GM12878 (cell line): ENCODE results near the gene SP6.

Experiments
- EP300 ChIP-seq, 2 experiments: fragments of 150-350 bp in 1 of 2; IDR thresholded peaks; 2 replicates each; pipeline ENCODE4 v1.6.1; 2011 to 2012; ENCODE audit warnings: low read depth in 2 of 2, low read length in 2 of 2, borderline replicate concordance in 1 of 2, improper control_type of control experiment in 1 of 2, inconsistent platforms in 1 of 2; ENCODE audit not compliant: control insufficient read depth in 1 of 2
- POLR2A ChIP-seq: IDR thresholded peaks from 2 replicates; pipeline ENCODE4 v1.6.1; 2011; ENCODE audit warnings: low read depth, mild to moderate bottlenecking, low read length
- SREBF2 ChIP-seq: IDR thresholded peaks from 2 replicates; pipeline ENCODE4 v1.6.1; 2012; ENCODE audit warnings: mild to moderate bottlenecking, low read length
- SUPT20H ChIP-seq: IDR thresholded peaks from 2 replicates; pipeline ENCODE4 v1.6.1; 2011; ENCODE audit warnings: low read depth, mild to moderate bottlenecking, low read length, moderate library complexity, borderline replicate concordance; ENCODE audit not compliant: control insufficient read depth
- USF2 ChIP-seq: IDR thresholded peaks from 2 replicates; pipeline ENCODE4 v1.6.1; 2011; ENCODE audit warnings: low read depth, low read length, improper control_type of control experiment, borderline replicate concordance
- TF ChIP-seq, protein P1 (sequence below): IDR thresholded peaks from 2 replicates; pipeline ENCODE4 v1.6.1; 2012; ENCODE audit warnings: low read depth, low read length, improper control_type of control experiment
- TF ChIP-seq, protein P2 (sequence below): fragments of 450-650 bp; IDR thresholded peaks from 2 replicates; pipeline ENCODE4 v1.6.1; 2018; ENCODE audit warnings: borderline replicate concordance, mild to moderate bottlenecking; ENCODE audit not compliant: partially characterized antibody

GRCh38 chr17:47816947-47817346 lies 34.0 kb downstream of the SP6 start:
- TF ChIP-seq USF2 (no peak), POLR2A (no peak), SREBF2 (no peak), SUPT20H (no peak), EP300 (IDR thresholded peaks at IDR 0.05; ENCODE audit: borderline replicate concordance in 1 of 2, control insufficient read depth in 1 of 2, low read depth in 2 of 2, low read length in 2 of 2) (no peak)
- TF ChIP-seq, protein P1, sequence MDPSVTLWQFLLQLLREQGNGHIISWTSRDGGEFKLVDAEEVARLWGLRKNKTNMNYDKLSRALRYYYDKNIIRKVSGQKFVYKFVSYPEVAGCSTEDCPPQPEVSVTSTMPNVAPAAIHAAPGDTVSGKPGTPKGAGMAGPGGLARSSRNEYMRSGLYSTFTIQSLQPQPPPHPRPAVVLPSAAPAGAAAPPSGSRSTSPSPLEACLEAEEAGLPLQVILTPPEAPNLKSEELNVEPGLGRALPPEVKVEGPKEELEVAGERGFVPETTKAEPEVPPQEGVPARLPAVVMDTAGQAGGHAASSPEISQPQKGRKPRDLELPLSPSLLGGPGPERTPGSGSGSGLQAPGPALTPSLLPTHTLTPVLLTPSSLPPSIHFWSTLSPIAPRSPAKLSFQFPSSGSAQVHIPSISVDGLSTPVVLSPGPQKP: no peak
- TF ChIP-seq, protein P2, sequence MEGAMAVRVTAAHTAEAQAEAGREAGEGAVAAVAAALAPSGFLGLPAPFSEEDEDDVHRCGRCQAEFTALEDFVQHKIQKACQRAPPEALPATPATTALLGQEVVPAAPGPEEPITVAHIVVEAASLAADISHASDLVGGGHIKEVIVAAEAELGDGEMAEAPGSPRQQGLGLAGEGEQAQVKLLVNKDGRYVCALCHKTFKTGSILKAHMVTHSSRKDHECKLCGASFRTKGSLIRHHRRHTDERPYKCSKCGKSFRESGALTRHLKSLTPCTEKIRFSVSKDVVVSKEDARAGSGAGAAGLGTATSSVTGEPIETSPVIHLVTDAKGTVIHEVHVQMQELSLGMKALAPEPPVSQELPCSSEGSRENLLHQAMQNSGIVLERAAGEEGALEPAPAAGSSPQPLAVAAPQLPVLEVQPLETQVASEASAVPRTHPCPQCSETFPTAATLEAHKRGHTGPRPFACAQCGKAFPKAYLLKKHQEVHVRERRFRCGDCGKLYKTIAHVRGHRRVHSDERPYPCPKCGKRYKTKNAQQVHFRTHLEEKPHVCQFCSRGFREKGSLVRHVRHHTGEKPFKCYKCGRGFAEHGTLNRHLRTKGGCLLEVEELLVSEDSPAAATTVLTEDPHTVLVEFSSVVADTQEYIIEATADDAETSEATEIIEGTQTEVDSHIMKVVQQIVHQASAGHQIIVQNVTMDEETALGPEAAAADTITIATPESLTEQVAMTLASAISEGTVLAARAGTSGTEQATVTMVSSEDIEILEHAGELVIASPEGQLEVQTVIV: no peak
